IPS-18c (cell line): ENCODE data around the gene FAM83D.

ENCODE experiments used
- H3K4me3 ChIP-seq: 2 replicates; pipeline ENCODE4 v1.7.0; 2013; ENCODE audit warnings: low read depth, mild to moderate bottlenecking, low read length, moderate library complexity; ENCODE audit not compliant: insufficient read depth
- H3K9me3 ChIP-seq: one replicate; pipeline ENCODE4 v1.6.1; 2013; ENCODE audit warnings: mild to moderate bottlenecking, low read length, moderate library complexity; ENCODE audit not compliant: control insufficient read depth, insufficient read depth

Gene FAM83D

GRCh38 chr20:38926142-38926933, at the start of gene FAM83D:
Gene FAM83D (plus strand): TSS chr20:38926417. CDS start chr20:38926443, 26 bp downstream.
- Histone ChIP-seq H3K9me3 (no peaks in the 10 kb centered on the region), H3K4me3 (peak within 1 kb of the TSS; percentile 89)

GRCh38 chr20:38877483-38877882, 48.7 kb upstream of the FAM83D start:
- H3K4me3 ChIP-seq = no peak overlapping the region
- no peaks in the 10 kb centered on the region for H3K9me3 ChIP-seq

- H3K9me3 ChIP-seq = no peaks in the 10 kb centered on the region
- H3K4me3 ChIP-seq = no peak overlapping the region
These were observed 47.4 kb upstream of the FAM83D start for GRCh38 chr20:38878866-38879265.

- Histone ChIP-seq H3K9me3 (no peaks in the 10 kb centered on the region), H3K4me3 (no peak overlapping the region)
These were observed 45.1 kb upstream of the FAM83D start for GRCh38 chr20:38880952-38881735.

- H3K9me3 ChIP-seq = no peaks in the 10 kb centered on the region
These were observed 44.3 kb upstream of the FAM83D start for GRCh38 chr20:38881806-38882440.

GRCh38 chr20:38882600-38882999, 43.6 kb upstream of the FAM83D start:
- H3K4me3 ChIP-seq = no peak overlapping the region

More at GRCh38 chr20:38881806-38882440, 44.3 kb upstream of the FAM83D start:
- H3K4me3 ChIP-seq = no peak overlapping the region

GRCh38 chr20:38883081-38883980, 42.9 kb upstream of the FAM83D start:
- no peaks in the 10 kb centered on the region for H3K9me3 ChIP-seq
- no peak overlapping the region; the same call in 1 of the 2 replicates for H3K4me3 ChIP-seq

More at GRCh38 chr20:38882600-38882999, 43.6 kb upstream of the FAM83D start:
- H3K9me3 ChIP-seq = no peaks in the 10 kb centered on the region

GRCh38 chr20:38883981-38884733, 42.1 kb upstream of the FAM83D start:
- Histone ChIP-seq H3K9me3 (no peaks in the 10 kb centered on the region), H3K4me3 (no peak overlapping the region)

GRCh38 chr20:38885357-38885756, 40.9 kb upstream of the FAM83D start:
- Histone ChIP-seq H3K4me3 (no peak overlapping the region), H3K9me3 (no peaks in the 10 kb centered on the region)

GRCh38 chr20:38888059-38888831, 38.0 kb upstream of the FAM83D start:
- Histone ChIP-seq H3K9me3 (no peaks in the 10 kb centered on the region), H3K4me3 (no peak overlapping the region)

- no peaks in the 10 kb centered on the region for H3K9me3 ChIP-seq
- no peak overlapping the region for H3K4me3 ChIP-seq
These were observed 37.2 kb upstream of the FAM83D start for GRCh38 chr20:38889050-38889449.

- Histone ChIP-seq H3K9me3 (no peaks in the 10 kb centered on the region), H3K4me3 (no peak overlapping the region)
These were observed 36.3 kb upstream of the FAM83D start for GRCh38 chr20:38889792-38890496.

- no peak overlapping the region for H3K4me3 ChIP-seq
- H3K9me3 ChIP-seq = no peaks in the 10 kb centered on the region
These were observed 35.8 kb upstream of the FAM83D start for GRCh38 chr20:38890497-38890818.

- H3K4me3 ChIP-seq = no peak overlapping the region
- H3K9me3 ChIP-seq = no peaks in the 10 kb centered on the region
These were observed 33.9 kb upstream of the FAM83D start for GRCh38 chr20:38892091-38892981.
